Small intestine (tissue), 7 donors: ENCODE data around the gene NAALADL2. TPM values are rescaled to one million over a fixed set of nuclear protein-coding genes. Genes with fewer than 3 reads are reported as not detected.

ENCODE experiments used
- DNase-seq, 2 donors: peaks; one replicate each; pipeline versions ENCODE4 v3.0.0 to v3.0.0-alpha.2; 2013
- FAIRE-seq: peaks from 2 replicates; lab custom pipeline; 2012; peaks lifted over from hg19 to GRCh38; lab: Jason Lieb, UNC
- H3K27ac ChIP-seq, 3 donors: one replicate each; pipeline ENCODE4 v1.5.1; 2013; ENCODE audit warnings: low read length in 2 of 3, mild to moderate bottlenecking in 2 of 3, control low read depth in 1 of 3, inconsistent platforms in 1 of 3, low read depth in 1 of 3, moderate library complexity in 1 of 3
- H3K27me3 ChIP-seq, 3 donors: one replicate each; pipeline ENCODE4 v1.6.1; 2013; ENCODE audit warnings: low read length in 3 of 3, inconsistent platforms in 1 of 3; ENCODE audit not compliant: control insufficient read depth in 3 of 3, insufficient read depth in 3 of 3
- H3K36me3 ChIP-seq, 3 donors: one replicate each; pipeline ENCODE4 v1.6.1; 2013; ENCODE audit warnings: low read length in 3 of 3, inconsistent platforms in 1 of 3, low read depth in 1 of 3, mild to moderate bottlenecking in 1 of 3, moderate library complexity in 1 of 3; ENCODE audit not compliant: control insufficient read depth in 3 of 3, insufficient read depth in 2 of 3
- H3K4me1 ChIP-seq, 3 donors: one replicate each; pipeline ENCODE4 v1.6.1; 2013; ENCODE audit warnings: low read length in 2 of 3, inconsistent platforms in 1 of 3, low read depth in 1 of 3, mild to moderate bottlenecking in 1 of 3, moderate library complexity in 1 of 3; ENCODE audit not compliant: control insufficient read depth in 3 of 3, insufficient read depth in 2 of 3
- H3K4me3 ChIP-seq, 3 donors: one replicate each; pipeline ENCODE4 v1.5.1; 2013; ENCODE audit warnings: low read length in 3 of 3, control low read depth in 1 of 3, inconsistent platforms in 1 of 3, low read depth in 1 of 3, mild to moderate bottlenecking in 1 of 3, moderate library complexity in 1 of 3
- H3K9me3 ChIP-seq, 2 donors: one replicate each; pipeline ENCODE4 v1.6.1; 2013; ENCODE audit warnings: low read depth in 1 of 2, low read length in 1 of 2; ENCODE audit not compliant: control insufficient read depth in 2 of 2, insufficient read depth in 1 of 2
- WGBS, 3 donors: extraction: QIAGEN DNeasy Blood & Tissue Kit; methylation state at CpG; one replicate each; pipeline ENCODE4 v1.1.7; 2013; 5-methylcytosine and 5-hydroxymethylcytosine counted together
- polyA plus RNA-seq, 4 donors: library from polyadenylated mRNA; stranded (reverse) in 3 of 4; unstranded in 1 of 4; fragments of 200-250 nt in 3 of 4; fragments of 120-200 nt in 1 of 4; gene quantifications; one replicate each; pipeline versions ENCODE4 v1.2.1 to v1.2.3, GENCODE V29; 2013
- donor health status: healthy with polysubstance abuse.
- donor health status: control.
- donor health status: control.
- donor health status: Bipolar disorder and iron deficiency.
- donor health status: healthy.

The NAALADL2 gene
- polyA plus RNA-seq, 4 donors: 0.22 to 7.8 (median 0.70) TPM

DNA sequence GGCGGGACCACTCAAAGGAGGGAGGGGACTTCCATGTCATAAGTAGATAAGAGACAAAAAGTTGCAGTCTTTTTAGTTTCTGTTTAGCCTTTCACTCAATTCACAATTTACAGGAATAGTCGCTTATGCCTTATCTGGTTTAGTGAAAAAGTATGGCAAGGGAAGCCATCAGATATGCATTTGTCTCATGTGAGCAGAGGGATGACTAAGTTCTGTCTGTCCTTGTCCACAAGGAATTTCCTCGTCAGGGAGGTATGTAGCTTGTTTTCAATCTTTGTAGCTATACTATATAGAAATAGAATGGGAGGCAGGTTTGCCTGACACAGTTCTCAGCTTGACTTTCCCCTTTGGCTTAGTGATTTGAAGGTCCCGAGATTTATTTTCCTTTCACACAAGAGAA lies 882.8 kb downstream of the NAALADL2 start:
- Histone ChIP-seq H3K4me3 (no peak overlapping the region), H3K36me3 (no peaks in the 10 kb centered on the region), H3K4me1 (no peaks in the 10 kb centered on the region), H3K9me3 (peaks cover 0 to 2% of the 10 kb centered on the region in 2 donors), H3K27me3 (no peaks in the 10 kb centered on the region), H3K27ac (no peak overlapping the region)
- DNase-seq (no peak), FAIRE-seq (no peak)
- 87 to 93% (median 91%) methylated on average over 4 of the region's 4 CpGs for WGBS, 3 donors

DNA sequence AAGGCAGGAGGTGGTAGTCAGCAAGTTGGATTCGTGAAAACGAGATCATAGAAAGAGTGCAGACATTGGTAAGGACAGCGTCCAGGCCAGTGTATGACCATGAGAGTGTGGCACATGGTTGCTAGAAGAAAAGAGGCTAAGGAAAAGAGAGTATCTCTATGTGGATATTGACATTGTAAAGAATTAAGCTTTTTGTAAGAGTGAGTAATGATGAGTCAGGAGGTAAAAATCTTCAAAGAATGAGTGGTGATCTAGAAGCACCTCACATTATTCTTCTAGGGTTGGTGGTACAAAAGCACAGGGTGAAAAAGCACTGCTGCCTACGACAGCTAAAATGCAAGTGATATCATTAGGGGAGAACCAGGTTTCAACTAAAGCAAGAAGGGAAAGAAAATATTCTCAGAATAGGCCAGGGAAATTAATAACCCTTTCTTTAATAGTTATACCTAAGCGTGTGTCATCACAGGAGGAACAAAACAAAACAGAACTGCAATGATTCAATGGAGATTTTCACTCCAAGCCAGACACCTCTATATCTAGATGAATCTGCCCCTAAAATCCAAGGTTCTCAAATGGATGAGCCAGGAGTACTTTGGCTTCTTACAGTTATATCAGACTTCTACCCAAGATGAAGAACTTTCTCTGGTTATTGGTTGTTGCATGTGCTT lies 884.7 kb downstream of the NAALADL2 start:
- Histone ChIP-seq H3K36me3 (no peaks in the 10 kb centered on the region), H3K27me3 (no peaks in the 10 kb centered on the region), H3K4me3 (no peak overlapping the region), H3K9me3 (peaks cover 0 to 2% of the 10 kb centered on the region in 2 donors), H3K27ac (no peak overlapping the region), H3K4me1 (no peaks in the 10 kb centered on the region)
- FAIRE-seq (no peak), DNase-seq (no peak)
- WGBS, 3 donors: 84 to 91% (median 90%) methylated on average over 5 of the region's 5 CpGs

DNA sequence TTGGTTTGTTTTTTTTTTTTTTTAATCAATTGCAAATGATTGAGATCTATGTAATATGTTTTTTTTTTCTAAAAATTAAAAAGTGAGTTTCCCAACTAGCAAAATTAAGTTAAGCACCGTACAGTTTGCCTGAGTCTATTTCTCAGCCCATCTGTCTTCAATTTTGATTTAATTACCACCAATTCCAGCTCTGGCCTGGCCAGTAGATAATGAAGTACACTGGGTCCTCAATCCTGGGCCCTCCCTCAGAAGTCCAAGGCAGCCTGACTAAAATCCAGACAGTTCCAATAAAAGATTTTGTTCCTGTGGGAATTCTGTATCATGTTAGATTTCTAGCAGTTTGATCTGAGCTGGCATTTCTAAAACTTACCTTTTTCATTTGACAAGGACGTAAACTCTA lies 887.2 kb downstream of the NAALADL2 start:
- H3K9me3 ChIP-seq: peaks cover 0 to 2% of the 10 kb centered on the region in 2 donors
- no peak overlapping the region for H3K4me3 ChIP-seq
- H3K27ac ChIP-seq: no peak overlapping the region
- no peaks in the 10 kb centered on the region for H3K36me3 ChIP-seq
- FAIRE-seq: no peak
- no peaks in the 10 kb centered on the region for H3K27me3 ChIP-seq
- WGBS, 3 donors: 88 to 92% (median 91%) methylated on average over 2 of the region's 2 CpGs
- no peaks in the 10 kb centered on the region for H3K4me1 ChIP-seq
- no peak for DNase-seq

DNA sequence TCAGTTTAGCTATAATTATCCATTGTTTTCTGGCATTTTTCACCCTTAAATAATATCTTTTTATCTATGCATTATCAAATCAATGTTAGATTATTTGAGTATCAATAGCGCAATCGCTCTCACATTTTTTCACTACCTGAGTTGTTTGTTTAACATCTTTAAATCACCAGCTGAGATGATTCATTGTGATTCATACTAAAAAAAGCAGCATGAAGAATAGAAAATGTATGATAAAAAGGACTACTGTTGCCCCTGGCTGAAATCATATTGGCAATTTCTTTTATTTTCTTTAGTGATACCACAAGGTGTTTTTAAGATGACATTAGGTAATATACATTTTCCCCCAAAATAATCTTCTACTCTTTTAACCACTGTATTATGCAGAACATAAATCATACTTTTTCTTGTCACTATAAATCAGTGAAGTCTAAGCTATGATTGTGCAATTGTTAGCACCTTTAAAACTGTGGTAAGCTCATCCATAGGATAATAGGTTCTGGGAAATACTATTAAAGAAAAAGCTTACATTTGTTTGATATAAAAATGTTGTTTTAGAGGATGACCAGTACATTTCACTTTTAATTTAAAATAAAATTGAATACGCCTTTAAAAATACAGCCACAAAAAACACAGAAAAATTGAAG lies 889.1 kb downstream of the NAALADL2 start:
- Histone ChIP-seq H3K27me3 (no peaks in the 10 kb centered on the region), H3K36me3 (no peaks in the 10 kb centered on the region), H3K4me1 (no peaks in the 10 kb centered on the region), H3K4me3 (no peak overlapping the region), H3K9me3 (no peaks in the 10 kb centered on the region), H3K27ac (no peak overlapping the region)
- DNase-seq: no peak
- FAIRE-seq: no peak
- WGBS, 3 donors: 92 to 95% (median 93%) methylated on average over 3 of the region's 3 CpGs

DNA sequence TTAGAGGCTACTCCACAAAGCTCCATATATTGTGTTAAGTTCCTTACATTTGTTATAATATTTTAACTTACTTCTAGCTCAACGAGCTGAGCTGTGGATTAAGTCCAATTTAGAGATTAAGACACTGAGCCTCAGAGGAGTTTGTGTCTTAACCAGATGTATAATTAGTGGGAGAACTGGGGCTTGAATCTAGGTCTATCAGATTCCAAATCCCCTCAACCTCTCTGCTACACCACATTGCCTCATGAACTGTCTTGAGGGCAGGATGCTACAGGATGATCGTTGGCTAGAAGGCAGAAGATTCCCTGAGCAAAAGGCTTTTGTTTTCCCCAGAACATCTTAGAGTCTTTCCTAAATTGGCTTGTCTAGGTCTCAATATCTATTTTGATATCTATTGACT lies 890.8 kb downstream of the NAALADL2 start:
- H3K27me3 ChIP-seq: no peaks in the 10 kb centered on the region
- WGBS, 3 donors: 68 to 81% (median 74%) methylated on average over 2 of the region's 2 CpGs
- H3K36me3 ChIP-seq: no peaks in the 10 kb centered on the region
- DNase-seq (no peak), FAIRE-seq (no peak)
- H3K9me3 ChIP-seq: no peaks in the 10 kb centered on the region
- no peak overlapping the region for H3K27ac ChIP-seq
- no peaks in the 10 kb centered on the region for H3K4me1 ChIP-seq
- no peak overlapping the region for H3K4me3 ChIP-seq

DNA sequence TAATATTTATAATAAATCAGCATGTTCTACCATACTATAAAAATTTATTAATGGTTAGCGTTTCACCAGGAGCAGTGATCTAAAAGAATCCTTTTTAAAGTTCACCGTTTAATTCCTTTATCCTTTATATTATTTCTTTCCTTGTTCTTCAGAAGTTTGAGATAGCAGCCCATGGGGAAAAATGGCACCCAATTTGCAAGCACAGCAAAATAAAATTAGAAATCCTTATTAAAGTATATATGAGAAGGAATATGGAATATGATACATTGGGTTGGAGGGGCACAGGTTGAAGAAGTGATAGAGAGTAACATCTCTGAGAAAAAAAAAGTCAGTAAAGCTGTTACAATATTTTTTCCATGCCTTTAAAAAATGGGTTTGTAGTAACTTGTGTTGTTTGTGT lies 892.0 kb downstream of the NAALADL2 start:
- no peak for FAIRE-seq
- Histone ChIP-seq H3K9me3 (no peaks in the 10 kb centered on the region), H3K27me3 (no peaks in the 10 kb centered on the region), H3K4me1 (no peaks in the 10 kb centered on the region), H3K27ac (no peak overlapping the region), H3K4me3 (no peak overlapping the region), H3K36me3 (no peaks in the 10 kb centered on the region)
- DNase-seq: no peak
- 94 to 95% (median 95%) methylated on average over 2 of the region's 2 CpGs for WGBS, 3 donors

DNA sequence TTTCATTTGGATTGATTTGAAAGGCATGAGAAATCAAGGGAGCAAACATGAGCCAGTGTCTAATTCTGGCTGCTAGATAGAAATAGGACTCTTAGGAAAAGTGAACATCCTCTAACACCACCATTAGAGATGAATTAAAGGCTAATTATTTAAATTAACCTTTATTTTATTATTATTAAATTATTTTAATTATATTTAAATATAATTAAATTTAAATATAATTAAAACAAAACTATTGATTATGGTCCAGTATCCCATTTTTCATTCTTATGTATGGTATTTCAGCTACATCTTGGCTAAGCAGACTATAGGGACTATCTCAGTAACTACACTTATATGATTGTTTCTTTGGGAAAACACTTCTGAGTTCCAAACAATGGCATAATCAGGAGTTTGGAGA lies 904.8 kb downstream of the NAALADL2 start:
- no peaks in the 10 kb centered on the region for H3K9me3 ChIP-seq
- H3K27me3 ChIP-seq: no peaks in the 10 kb centered on the region
- H3K36me3 ChIP-seq: no peaks in the 10 kb centered on the region
- FAIRE-seq (no peak), DNase-seq (no peak)
- H3K4me1 ChIP-seq: no peaks in the 10 kb centered on the region
- H3K27ac ChIP-seq: no peak overlapping the region
- H3K4me3 ChIP-seq: no peak overlapping the region

DNA sequence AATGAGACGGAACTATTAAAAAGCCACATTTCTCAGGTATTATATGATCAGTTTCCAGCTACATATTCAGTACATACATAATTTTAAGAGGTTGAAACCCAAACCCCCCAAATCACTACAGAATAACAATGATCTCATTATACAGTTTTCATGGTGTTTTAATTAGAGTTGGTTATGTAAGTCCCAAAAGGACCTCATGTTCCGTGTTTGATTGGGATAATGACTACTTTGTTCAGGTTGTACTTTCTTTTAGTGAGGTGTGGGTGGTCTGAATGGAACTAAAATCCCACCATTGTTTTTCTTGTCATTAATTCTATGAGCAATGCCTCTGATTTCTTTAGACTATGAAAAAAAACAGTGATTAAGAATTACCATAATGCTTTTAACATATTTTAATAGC lies 905.6 kb downstream of the NAALADL2 start:
- H3K4me1 ChIP-seq: no peaks in the 10 kb centered on the region
- WGBS, 3 donors: 86 to 91% (median 90%) methylated on average over 2 of the region's 2 CpGs
- H3K27me3 ChIP-seq: no peaks in the 10 kb centered on the region
- DNase-seq (no peak), FAIRE-seq (no peak)
- no peaks in the 10 kb centered on the region for H3K36me3 ChIP-seq
- no peak overlapping the region for H3K4me3 ChIP-seq
- H3K9me3 ChIP-seq: no peaks in the 10 kb centered on the region
- H3K27ac ChIP-seq: no peak overlapping the region

DNA sequence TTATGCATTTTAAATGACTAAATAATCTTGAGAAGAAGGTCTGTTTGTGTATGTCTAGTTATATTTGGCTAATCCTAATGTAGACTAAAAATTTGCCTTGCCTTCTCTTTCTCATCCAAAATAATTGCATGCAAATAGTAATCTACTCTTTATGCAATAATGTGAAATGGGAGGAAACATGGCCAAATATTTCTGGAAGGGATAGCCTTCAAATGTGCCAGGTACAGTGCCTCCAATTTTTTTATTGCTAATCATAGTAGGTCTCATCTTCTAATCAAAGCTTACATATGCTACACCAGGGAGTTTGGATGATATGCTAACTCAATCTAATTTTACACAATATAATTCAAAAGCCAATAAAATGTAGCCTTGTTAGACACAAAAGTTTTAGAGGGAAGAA lies 911.3 kb downstream of the NAALADL2 start:
- DNase-seq (no peak), FAIRE-seq (no peak)
- Histone ChIP-seq H3K4me1 (no peaks in the 10 kb centered on the region), H3K4me3 (no peak overlapping the region), H3K27me3 (no peaks in the 10 kb centered on the region), H3K27ac (no peak overlapping the region), H3K36me3 (no peaks in the 10 kb centered on the region), H3K9me3 (no peaks in the 10 kb centered on the region)
